Measurements from ENCODE around the gene ZNF497. TPM values are rescaled to one million over a fixed set of nuclear protein-coding genes. Genes with fewer than 3 reads are reported as not detected.
A peak's percentile ranks its signal among the peaks of the same experiment; 100 is the strongest.

The ZNF497 gene
- total and polyA plus RNA-seq, 10 of the 15 experiments (the other 5 are each of a cell fraction or from before 2014, with no cell fraction given): 0.09 to 0.82 (median 0.28) TPM

DNA sequence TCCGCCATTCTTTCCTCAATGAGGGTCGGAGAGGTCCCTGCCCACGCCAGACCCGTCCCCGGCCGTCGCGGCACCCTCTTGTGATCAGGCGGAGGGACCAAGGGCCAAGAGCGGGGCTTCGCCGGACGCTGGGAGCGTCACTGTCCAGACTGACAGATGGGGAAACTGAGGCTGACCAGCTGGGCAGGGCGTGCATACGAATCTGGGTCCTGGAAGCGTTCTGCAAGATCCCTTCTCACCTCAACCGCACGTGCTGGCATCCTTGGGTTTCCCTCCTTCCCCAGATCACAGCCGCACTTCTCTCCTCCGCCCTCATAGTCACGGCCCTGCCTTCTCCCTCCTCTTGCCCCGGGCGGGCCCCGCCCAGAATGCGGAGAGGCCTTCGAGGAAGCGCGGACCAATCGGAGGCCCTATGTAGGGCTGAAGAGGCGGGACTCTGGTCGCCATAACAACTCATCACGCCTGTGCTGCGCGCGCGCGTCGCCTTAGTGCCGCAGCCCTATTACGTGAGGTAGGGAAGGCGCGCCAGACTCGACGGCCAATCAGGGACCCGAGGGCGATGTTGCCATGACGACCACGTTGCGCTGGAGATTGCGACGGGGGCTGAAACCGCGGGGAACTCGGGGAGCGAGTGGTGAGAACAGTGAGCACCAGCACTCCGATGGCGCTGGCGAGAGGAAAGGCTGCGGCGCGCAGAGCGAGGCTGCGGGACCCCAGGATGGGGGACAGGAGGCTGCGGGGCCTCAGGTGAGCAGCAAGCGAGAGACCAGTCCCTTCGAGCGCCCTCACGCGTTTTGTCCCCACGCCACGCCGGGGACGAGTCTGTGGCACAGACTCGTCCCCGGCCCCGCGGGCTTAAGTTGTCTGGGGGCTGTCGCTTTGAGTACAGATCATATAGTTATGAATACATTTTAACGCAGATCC lies 38.6 kb upstream of the ZNF497 start (continued):
- TF ChIP-seq, protein P1, sequence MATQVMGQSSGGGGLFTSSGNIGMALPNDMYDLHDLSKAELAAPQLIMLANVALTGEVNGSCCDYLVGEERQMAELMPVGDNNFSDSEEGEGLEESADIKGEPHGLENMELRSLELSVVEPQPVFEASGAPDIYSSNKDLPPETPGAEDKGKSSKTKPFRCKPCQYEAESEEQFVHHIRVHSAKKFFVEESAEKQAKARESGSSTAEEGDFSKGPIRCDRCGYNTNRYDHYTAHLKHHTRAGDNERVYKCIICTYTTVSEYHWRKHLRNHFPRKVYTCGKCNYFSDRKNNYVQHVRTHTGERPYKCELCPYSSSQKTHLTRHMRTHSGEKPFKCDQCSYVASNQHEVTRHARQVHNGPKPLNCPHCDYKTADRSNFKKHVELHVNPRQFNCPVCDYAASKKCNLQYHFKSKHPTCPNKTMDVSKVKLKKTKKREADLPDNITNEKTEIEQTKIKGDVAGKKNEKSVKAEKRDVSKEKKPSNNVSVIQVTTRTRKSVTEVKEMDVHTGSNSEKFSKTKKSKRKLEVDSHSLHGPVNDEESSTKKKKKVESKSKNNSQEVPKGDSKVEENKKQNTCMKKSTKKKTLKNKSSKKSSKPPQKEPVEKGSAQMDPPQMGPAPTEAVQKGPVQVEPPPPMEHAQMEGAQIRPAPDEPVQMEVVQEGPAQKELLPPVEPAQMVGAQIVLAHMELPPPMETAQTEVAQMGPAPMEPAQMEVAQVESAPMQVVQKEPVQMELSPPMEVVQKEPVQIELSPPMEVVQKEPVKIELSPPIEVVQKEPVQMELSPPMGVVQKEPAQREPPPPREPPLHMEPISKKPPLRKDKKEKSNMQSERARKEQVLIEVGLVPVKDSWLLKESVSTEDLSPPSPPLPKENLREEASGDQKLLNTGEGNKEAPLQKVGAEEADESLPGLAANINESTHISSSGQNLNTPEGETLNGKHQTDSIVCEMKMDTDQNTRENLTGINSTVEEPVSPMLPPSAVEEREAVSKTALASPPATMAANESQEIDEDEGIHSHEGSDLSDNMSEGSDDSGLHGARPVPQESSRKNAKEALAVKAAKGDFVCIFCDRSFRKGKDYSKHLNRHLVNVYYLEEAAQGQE (IDR thresholded peaks at IDR 0.05; ENCODE audit: low read depth, low read length): no peak
- peak; percentile 99 for TF ChIP-seq MXI1 (IDR thresholded peaks at IDR 0.05; ENCODE audit: low read depth, low read length)
- TF ChIP-seq NR2C1 (IDR thresholded peaks at IDR 0.05): no peak
- peak; percentile 17 for TF ChIP-seq SIX5 (IDR thresholded peaks at IDR 0.05; ENCODE audit: low read depth, low read length, severe bottlenecking)
- TF ChIP-seq, protein P2, sequence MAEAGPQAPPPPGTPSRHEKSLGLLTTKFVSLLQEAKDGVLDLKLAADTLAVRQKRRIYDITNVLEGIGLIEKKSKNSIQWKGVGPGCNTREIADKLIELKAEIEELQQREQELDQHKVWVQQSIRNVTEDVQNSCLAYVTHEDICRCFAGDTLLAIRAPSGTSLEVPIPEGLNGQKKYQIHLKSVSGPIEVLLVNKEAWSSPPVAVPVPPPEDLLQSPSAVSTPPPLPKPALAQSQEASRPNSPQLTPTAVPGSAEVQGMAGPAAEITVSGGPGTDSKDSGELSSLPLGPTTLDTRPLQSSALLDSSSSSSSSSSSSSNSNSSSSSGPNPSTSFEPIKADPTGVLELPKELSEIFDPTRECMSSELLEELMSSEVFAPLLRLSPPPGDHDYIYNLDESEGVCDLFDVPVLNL (IDR thresholded peaks at IDR 0.05; ENCODE audit: low read depth, low read length): peak; percentile 51
- peak; percentile 74 for TF ChIP-seq RELA (IDR thresholded peaks at IDR 0.05; ENCODE audit: borderline replicate concordance, partially characterized antibody)
- TF ChIP-seq ZNF384 (IDR thresholded peaks at IDR 0.05; ENCODE audit: borderline replicate concordance, low read depth, low read length): no peak
- TF ChIP-seq MEF2B (IDR thresholded peaks at IDR 0.05; ENCODE audit: partially characterized antibody, poor library complexity, severe bottlenecking): peak; percentile 91

All from GM12878 (cell line).